AG10803 (cell line): Measurements from ENCODE around the gene USP14.

ENCODE experiments used
- DNase-seq: peaks from one replicate; pipeline ENCODE4 v3.0.0; 2010; ENCODE audit warnings: low read depth
- H3K4me3 ChIP-seq: 2 replicates; pipeline ENCODE4 v1.5.1; 2011; ENCODE audit warnings: mild to moderate bottlenecking, low read length, control low read depth
- TF ChIP-seq, protein P1 (sequence below): conservative IDR thresholded peaks from 2 replicates; pipeline ENCODE4 v1.5.1; 2011; ENCODE audit warnings: mild to moderate bottlenecking, low read length, control low read depth, inconsistent platforms

Gene USP14

DNA sequence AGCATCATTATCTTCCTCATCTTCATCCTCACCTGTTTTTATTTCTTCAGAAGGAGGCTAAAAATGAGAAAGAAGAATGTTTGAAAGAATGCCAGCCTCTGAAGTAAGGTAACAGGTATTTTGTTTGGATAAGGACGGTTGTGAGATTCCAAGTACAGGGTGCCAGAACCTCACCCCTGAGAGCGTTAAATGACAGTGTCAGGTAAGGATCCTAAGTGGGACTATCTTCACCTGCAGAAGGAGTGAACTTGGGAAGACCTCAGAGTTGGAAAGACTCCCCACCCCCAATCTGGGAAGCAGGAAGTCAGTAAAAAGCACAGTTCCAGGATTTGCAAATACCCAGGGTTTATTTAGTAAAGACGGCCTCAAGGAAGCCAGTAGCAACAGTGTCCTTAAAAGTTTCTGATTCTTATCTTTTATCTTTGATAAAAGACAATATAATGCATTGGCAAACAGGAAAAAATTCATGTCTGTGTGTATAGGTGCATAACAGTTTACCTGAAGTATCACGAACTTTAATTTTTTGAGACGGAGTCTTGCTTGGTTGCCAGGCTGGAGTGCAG lies 57.2 kb downstream of the USP14 start:
- TF ChIP-seq, protein P1, sequence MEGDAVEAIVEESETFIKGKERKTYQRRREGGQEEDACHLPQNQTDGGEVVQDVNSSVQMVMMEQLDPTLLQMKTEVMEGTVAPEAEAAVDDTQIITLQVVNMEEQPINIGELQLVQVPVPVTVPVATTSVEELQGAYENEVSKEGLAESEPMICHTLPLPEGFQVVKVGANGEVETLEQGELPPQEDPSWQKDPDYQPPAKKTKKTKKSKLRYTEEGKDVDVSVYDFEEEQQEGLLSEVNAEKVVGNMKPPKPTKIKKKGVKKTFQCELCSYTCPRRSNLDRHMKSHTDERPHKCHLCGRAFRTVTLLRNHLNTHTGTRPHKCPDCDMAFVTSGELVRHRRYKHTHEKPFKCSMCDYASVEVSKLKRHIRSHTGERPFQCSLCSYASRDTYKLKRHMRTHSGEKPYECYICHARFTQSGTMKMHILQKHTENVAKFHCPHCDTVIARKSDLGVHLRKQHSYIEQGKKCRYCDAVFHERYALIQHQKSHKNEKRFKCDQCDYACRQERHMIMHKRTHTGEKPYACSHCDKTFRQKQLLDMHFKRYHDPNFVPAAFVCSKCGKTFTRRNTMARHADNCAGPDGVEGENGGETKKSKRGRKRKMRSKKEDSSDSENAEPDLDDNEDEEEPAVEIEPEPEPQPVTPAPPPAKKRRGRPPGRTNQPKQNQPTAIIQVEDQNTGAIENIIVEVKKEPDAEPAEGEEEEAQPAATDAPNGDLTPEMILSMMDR, result no peak
- no peak for DNase-seq
- no peak overlapping the region for H3K4me3 ChIP-seq

DNA sequence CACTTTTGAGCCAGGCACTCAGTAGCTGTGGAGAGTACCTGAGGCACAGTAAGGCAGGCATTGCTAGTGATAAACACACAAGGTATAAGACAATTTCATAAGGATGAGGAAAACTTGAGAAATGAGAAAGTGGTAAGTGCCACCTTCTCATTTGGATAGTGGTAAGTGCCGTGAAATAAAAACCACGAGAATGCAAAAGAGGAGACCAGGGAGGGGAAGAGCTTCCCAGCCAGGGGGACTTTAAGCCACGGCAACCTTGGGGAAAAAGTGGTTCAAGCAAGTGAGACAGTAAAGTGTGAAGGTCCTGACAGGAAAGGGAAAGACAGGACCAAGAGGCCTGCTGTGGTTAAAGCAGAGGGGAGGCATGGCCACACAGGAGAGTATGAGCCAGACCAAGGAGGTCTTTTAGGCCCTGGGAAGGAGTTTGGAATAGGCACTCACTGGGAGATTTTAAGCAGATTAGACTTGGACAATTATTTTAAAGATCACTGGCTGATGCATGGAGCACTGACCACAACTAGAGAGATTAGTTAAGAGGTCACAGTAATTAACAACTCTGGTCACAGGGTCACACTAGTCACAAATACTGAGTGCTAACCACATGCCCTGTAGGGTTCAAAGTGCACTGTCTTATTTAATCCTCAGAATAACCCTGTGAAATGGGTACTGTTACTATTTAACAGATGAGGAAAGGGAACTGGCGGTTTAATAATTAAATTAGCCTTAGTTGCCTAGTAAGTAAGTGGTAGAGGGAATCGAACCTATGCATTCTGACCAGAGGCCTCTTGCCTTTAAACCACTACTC lies 59.4 kb downstream of the USP14 start:
- no peak for DNase-seq
- H3K4me3 ChIP-seq, result no peak overlapping the region
- TF ChIP-seq, protein P1, result no peak

DNA sequence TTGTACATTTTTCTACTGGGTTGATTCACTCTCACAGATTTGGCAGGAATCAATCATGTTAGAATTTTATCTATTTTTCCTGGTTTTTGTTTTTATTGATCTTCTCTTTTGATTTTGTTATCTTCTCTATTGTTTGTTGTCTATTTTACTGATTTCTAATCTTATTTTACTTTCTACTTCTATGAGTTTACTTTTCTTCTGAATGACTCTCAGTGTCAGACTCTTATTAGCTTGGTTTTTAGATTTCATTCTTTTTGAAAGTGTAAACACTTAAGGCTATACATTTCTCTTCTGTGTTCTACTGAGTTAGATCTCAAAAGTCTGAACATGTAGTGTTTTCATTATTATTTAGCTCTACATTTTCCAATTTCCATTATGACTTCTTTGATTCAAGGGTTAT lies 62.4 kb downstream of the USP14 start:
- H3K4me3 ChIP-seq, result no peak overlapping the region
- no peak for DNase-seq
- TF ChIP-seq, protein P1, result no peak

DNA sequence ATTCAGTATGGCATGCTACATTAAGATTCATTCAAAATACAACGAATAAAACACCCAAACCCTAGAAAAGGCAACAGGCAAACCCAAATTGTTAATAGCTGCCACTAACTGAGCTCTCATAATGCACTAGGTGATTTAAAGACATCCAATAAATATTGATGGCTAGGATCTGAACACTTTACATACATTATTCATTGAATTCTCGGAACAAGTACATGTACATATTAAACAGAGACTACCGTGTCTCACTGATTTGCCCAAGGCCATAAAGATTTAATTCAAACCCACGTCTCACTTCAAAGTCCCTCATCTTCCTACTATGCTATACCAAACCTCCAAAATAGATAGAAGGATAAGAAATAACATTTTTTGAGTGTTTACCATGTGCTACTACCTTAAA lies 67.4 kb downstream of the USP14 start:
- DNase-seq, result no peak
- TF ChIP-seq, protein P1, result no peak
- H3K4me3 ChIP-seq, result no peak overlapping the region

DNA sequence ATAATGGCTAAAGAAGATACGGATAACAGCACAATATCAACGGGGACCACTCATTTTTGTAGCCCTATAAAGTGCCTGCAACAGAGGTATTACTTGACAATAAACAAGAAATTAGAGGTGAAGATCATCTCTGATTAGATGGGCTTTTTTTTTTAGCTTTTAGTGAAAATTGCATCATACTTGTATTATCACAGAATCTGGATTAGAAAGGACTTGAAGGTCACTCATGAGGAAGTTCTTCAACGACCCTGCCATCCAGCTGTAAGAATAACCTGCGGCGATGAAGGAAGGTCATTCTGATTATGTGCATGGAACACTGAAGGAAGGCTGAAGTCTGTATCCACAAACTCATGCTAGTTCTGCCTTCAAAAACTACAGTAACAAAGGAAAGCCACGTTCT lies 69.0 kb downstream of the USP14 start:
- DNase-seq, result no peak
- TF ChIP-seq, protein P1, result no peak
- H3K4me3 ChIP-seq, result no peak overlapping the region

DNA sequence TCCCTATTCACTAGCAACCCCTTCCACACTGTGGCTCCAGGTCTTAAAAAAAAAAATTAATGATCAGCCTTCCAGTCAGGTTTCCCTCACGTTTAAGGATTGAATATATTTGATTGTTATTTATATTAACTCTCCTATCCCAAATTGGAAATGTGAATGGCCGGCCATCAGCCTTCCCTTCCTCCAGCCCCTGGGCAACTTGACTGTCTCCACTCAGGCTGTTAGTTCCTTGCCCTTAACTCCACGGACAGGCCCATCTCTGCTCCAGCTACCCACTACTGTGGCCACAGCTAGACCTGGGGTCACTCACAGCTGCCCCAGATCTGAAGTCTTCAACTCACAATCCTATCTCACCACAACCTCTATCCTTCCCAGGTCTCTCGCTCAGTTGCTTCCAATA lies 69.5 kb downstream of the USP14 start:
- no peak for DNase-seq
- TF ChIP-seq, protein P1, result no peak
- H3K4me3 ChIP-seq, result no peak overlapping the region

DNA sequence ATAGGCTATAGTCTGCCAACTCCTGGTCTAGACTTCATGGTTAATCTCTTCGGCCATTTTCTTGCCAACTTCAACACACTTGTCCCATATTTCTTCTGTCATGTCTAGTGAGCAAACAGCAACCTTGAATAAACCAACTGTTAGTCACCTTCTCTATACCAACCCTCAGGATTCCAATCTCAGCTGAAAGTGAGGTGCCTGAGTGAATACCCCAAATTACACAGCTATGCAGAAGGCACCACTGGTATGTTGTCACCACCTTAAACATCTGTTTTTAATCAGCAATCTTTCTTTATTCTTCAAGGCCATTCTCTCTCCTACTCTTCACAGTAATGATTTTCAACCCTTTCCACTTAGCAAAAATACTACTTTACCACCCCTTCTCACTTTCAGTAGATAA lies 70.2 kb downstream of the USP14 start:
- TF ChIP-seq, protein P1, result no peak
- DNase-seq, result peak; percentile 72

More for the DNA sequence above, 70.2 kb downstream of the USP14 start:
- H3K4me3 ChIP-seq, result no peak overlapping the region
